Measurements from ENCODE around the gene ENPP3. TPM values are rescaled to one million over a fixed set of nuclear protein-coding genes. Genes with fewer than 3 reads are reported as not detected.

ENPP3 gene
- total and polyA plus RNA-seq, 10 of the 15 experiments (the other 5 are each of a cell fraction or from before 2014, with no cell fraction given), result 0.01 TPM; not detected in 9

GRCh38 chr6:131587909-131588308 lies 49.2 kb upstream of the ENPP3 start:
- no peaks in the 10 kb centered on the region for H3K9me3 ChIP-seq (replicated peaks; ENCODE audit: control insufficient read depth, insufficient read depth, low read length)
- H2AFZ ChIP-seq (ENCODE audit: control insufficient read depth, low read depth, low read length), result no peak overlapping the region
- H4K20me1 ChIP-seq (ENCODE audit: control insufficient read depth, insufficient read depth), result no peaks in the 10 kb centered on the region
- WGBS (ENCODE audit: insufficient coverage, insufficient replicate concordance, low lambda C conversion rate, missing lambda C conversion rate), result 97% methylated on average over 4 of the region's 4 CpGs
- SMC1A ChIA-PET (ENCODE audit: uncharacterized antibody, unreplicated experiment), result no interaction called here
- no peak overlapping the region for H3K27ac ChIP-seq (ENCODE audit: control insufficient read depth, insufficient read depth)
- CTCF ChIA-PET, result no interaction called here
- no peak for TF ChIP-seq MEF2A (IDR thresholded peaks at IDR 0.05; ENCODE audit: insufficient read depth, low read depth, low read length)
- no peak for TF ChIP-seq ZNF687 (IDR thresholded peaks at IDR 0.05)
- no peak for TF ChIP-seq E4F1 (IDR thresholded peaks at IDR 0.05; ENCODE audit: borderline replicate concordance, partially characterized antibody)
- no peak for TF ChIP-seq KAT2A (conservative IDR thresholded peaks at IDR 0.05; ENCODE audit: control insufficient read depth, low read depth, low read length)
- TF ChIP-seq KDM1A (IDR thresholded peaks at IDR 0.05; ENCODE audit: borderline replicate concordance), result no peak
- ATAC-seq (no peak), DNase-seq (ENCODE audit: low read depth, low spot score) (no peak), FAIRE-seq (no peak)
- no peaks in the 10 kb centered on the region for H3K4me1 ChIP-seq (ENCODE audit: control insufficient read depth, insufficient read depth, low read length)
- intact Hi-C loops (cut with micrococcal nuclease; ENCODE audit: unreplicated experiment), result no loop called here
- H3K79me2 ChIP-seq (ENCODE audit: control insufficient read depth, insufficient read depth, low read length), result no peaks in the 10 kb centered on the region
- BruUV-seq (replicated peaks), result no TSS peak
- POLR2A ChIA-PET, result no interaction called here
- peaks cover 0 to 12% of the 10 kb centered on the region in 2 experiments; a peak in 2 of 4 replicates for H3K36me3 ChIP-seq (ENCODE audit: control insufficient read depth in 2 of 2, insufficient read depth in 2 of 2, low read length in 1 of 2)
- no peak overlapping the region for H3K4me2 ChIP-seq (ENCODE audit: control insufficient read depth, insufficient read depth)
- RAD21 ChIA-PET (ENCODE audit: unreplicated experiment), result no interaction called here
- H3K4me3 ChIP-seq, result no peak overlapping the region
- in situ Hi-C loops (cut with MboI), result no loop called here
- H3K9ac ChIP-seq (ENCODE audit: control insufficient read depth, insufficient read depth, low read length), result no peak overlapping the region
- no peaks in the 10 kb centered on the region for H3K27me3 ChIP-seq (replicated peaks in 1 of 2; ENCODE audit: control insufficient read depth in 2 of 2, insufficient read depth in 2 of 2, low read length in 1 of 2)

Data from GM12878 (cell line).